ENCODE measurements around the gene AGPAT2. TPM values are rescaled to one million over a fixed set of nuclear protein-coding genes. Genes with fewer than 3 reads are reported as not detected.

Gene AGPAT2
- total RNA-seq, 1 experiment from 2014 or later: 30.4 TPM

DNA sequence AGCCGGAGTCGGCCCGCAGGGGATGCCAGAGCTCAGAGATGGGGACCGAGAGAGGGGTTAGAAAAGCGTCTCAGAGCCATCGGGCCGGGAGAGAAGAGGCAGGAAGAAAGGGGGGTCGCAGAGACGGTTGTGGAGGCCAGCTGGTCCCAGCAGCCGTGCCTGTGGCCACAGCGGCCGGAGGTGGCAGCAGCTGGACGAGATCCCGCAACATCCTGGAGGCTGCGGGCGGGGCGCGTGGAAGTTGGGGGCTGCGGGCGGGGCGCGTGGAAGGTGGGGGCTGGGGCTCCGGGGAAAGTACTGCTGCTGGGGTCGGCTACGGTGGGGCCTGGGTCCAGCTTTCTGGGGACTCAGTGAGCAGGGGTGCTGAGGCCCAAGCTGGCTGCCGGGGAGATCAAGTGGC, 59.0 kb downstream of the AGPAT2 start:
- no peak for DNase-seq (ENCODE audit: unreplicated experiment)
- Mint-ChIP-seq H3K27me3 (ENCODE audit: insufficient read depth, unreplicated experiment) (no peaks in the 10 kb centered on the region), H3K27ac (ENCODE audit: low read depth, unreplicated experiment) (no peak overlapping the region), H3K9me3 (ENCODE audit: unreplicated experiment) (no peaks in the 10 kb centered on the region), H3K4me3 (ENCODE audit: unreplicated experiment) (no peak overlapping the region), H3K4me1 (ENCODE audit: insufficient read depth, unreplicated experiment) (peaks cover 9% of the 10 kb centered on the region), H3K36me3 (ENCODE audit: insufficient read depth, unreplicated experiment) (peaks cover 6% of the 10 kb centered on the region)
- ChIA-PET POLR2A (interaction anchor here (0.6 kb wide), 1 partner anchor 216 kb away, joined by 3 read pairs; no protein-coding TSS in a partner anchor), CTCF (interaction anchor here (1.0 to 8.5 kb wide), 2 partner anchors 43 to 141 kb away, joined by 4 to 280 read pairs; no protein-coding TSS in a partner anchor)
- BruUV-seq (replicated peaks): no TSS peak
- TF ChIP-seq, protein P1, sequence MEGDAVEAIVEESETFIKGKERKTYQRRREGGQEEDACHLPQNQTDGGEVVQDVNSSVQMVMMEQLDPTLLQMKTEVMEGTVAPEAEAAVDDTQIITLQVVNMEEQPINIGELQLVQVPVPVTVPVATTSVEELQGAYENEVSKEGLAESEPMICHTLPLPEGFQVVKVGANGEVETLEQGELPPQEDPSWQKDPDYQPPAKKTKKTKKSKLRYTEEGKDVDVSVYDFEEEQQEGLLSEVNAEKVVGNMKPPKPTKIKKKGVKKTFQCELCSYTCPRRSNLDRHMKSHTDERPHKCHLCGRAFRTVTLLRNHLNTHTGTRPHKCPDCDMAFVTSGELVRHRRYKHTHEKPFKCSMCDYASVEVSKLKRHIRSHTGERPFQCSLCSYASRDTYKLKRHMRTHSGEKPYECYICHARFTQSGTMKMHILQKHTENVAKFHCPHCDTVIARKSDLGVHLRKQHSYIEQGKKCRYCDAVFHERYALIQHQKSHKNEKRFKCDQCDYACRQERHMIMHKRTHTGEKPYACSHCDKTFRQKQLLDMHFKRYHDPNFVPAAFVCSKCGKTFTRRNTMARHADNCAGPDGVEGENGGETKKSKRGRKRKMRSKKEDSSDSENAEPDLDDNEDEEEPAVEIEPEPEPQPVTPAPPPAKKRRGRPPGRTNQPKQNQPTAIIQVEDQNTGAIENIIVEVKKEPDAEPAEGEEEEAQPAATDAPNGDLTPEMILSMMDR (IDR thresholded peaks at IDR 0.05; ENCODE audit: unreplicated experiment): no peak
- intact Hi-C loops (cut with micrococcal nuclease): no loop called here

DNA sequence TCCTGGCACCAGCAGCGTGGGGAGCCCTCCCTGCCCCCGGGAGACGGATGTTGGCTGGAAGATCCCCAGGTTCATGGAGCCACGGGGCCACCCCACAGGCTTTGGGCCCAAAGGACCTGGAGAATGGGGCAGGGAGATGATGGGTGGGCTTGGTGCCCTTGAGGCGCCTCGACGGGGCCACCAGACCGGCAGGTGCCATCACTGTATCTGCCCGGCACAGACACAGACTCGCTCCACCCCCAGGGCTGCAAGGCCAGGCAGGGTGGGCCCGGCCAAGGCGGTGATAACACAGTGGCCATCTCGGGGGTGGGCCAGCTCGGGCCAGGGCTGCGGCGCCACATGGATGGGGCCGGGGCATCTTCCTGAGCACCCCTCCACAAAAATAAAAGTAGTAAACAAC, 59.6 kb downstream of the AGPAT2 start:
- Mint-ChIP-seq H3K27me3 (ENCODE audit: insufficient read depth, unreplicated experiment) (no peaks in the 10 kb centered on the region), H3K4me3 (ENCODE audit: unreplicated experiment) (no peak overlapping the region), H3K4me1 (ENCODE audit: insufficient read depth, unreplicated experiment) (peaks cover 12% of the 10 kb centered on the region), H3K27ac (ENCODE audit: low read depth, unreplicated experiment) (no peak overlapping the region), H3K9me3 (ENCODE audit: unreplicated experiment) (no peaks in the 10 kb centered on the region), H3K36me3 (ENCODE audit: insufficient read depth, unreplicated experiment) (peaks cover 6% of the 10 kb centered on the region)
- no TSS peak for BruUV-seq (replicated peaks)
- intact Hi-C loops (cut with micrococcal nuclease): no loop called here
- ChIA-PET POLR2A (interaction anchor here (0.6 to 1.7 kb wide), 2 partner anchors 66 to 83 kb away, joined by 4 read pairs; no protein-coding TSS in a partner anchor), CTCF (interaction anchor here (8.5 kb wide), 1 partner anchor 140 kb away, joined by 280 read pairs; no protein-coding TSS in a partner anchor)
- TF ChIP-seq, protein P1 (IDR thresholded peaks at IDR 0.05; ENCODE audit: unreplicated experiment): no peak
- no peak for DNase-seq (ENCODE audit: unreplicated experiment)

DNA sequence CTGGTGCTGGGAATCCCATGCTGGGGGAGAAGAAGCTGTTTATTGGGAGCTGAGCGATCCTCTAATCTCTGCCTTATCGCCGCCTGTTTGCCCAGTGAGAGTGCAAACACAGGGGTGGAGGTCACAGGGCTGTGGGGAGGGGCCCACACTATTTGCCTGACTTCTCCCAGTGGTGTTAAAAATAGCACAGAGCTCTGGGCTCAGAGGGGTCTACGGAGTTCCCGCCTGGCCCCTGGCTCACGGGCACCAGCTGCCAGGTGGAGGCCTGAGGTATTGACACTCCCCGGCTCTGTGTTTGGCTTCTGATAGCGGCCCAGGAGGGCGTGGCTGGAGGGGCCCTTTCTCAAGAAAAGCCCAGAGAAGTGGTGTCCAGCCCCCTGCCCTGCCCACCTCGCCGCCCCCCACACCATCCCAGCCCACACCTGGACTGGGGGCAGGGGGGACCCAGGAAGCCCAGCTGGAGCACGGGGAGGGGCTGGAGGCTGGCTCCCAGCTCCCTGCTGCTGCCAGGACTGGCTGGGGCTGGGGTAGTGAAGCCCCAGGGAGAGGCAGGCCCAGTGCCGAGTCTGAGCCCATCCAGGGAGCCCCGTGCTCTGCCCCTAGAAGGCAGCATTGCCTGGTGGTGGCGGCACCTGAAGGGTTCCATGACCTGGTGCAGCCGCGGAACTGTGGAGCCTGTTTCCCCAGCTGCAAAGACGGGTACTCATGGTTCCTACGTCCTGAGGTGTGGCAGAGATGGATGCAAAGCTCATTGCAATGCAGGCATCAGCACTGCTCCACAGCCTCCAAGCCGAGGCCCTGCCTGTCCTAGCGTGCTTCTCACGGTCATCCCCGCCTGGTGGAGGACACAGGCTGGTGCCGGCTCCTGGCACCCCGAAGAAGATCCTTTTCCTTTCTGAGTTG, 60.3 kb downstream of the AGPAT2 start:
- H3K27ac Mint-ChIP-seq (ENCODE audit: low read depth, unreplicated experiment): no peak overlapping the region
- no peaks in the 10 kb centered on the region for H3K27me3 Mint-ChIP-seq (ENCODE audit: insufficient read depth, unreplicated experiment)
- TF ChIP-seq, protein P1 (IDR thresholded peaks at IDR 0.05; ENCODE audit: unreplicated experiment): no peak
- no TSS peak for BruUV-seq (replicated peaks)
- H3K9me3 Mint-ChIP-seq (ENCODE audit: unreplicated experiment): no peaks in the 10 kb centered on the region
- CTCF ChIA-PET: interaction anchor here (1.1 to 8.5 kb wide), 6 partner anchors 70 to 139 kb away, joined by 3 to 280 read pairs (median 6); no protein-coding TSS in a partner anchor
- H3K4me3 Mint-ChIP-seq (ENCODE audit: unreplicated experiment): no peak overlapping the region
- H3K4me1 Mint-ChIP-seq (ENCODE audit: insufficient read depth, unreplicated experiment): peaks cover 12% of the 10 kb centered on the region
- DNase-seq (ENCODE audit: unreplicated experiment): no peak
- intact Hi-C loops (cut with micrococcal nuclease): no loop called here
- POLR2A ChIA-PET: interaction anchor here (0.6 to 5.6 kb wide), 4 partner anchors 67 to 140 kb away, joined by 4 to 84 read pairs (median 8); no protein-coding TSS in a partner anchor
- peaks cover 6% of the 10 kb centered on the region for H3K36me3 Mint-ChIP-seq (ENCODE audit: insufficient read depth, unreplicated experiment)

DNA sequence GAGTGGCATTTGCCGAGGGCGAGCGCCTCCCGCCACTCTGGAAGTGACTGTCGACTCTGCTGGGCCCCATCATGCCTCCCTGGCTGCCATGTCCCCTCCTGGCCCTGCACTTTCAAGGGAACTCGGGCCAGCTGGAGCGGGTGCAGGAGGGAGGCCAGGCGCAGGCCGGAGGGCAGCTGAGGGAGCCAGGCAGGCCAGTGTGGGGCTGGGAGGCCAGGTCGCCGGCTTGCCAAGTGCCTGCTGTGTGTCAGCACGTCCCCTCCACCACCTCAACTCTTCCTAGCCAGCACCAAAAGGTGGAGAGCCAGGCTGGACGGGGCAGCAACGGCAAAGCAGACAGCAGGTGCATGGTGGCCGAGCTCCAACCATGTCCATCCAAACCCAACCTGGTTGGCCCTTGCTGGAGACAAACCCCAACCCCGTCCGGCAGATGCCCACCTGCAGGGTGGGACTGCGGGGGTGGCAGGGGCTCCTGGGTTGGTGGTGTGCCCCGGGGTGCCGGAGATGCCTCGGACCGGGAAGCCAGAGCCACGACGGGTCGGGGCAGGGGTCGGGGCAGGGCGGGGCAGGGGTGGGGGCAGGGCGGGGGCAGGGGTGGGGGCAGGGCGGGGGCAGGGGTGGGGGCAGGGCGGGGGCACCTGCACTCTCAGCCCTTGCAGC, 61.1 kb downstream of the AGPAT2 start:
- no peaks in the 10 kb centered on the region for H3K9me3 Mint-ChIP-seq (ENCODE audit: unreplicated experiment)
- intact Hi-C loops (cut with micrococcal nuclease): no loop called here
- no TSS peak for BruUV-seq (replicated peaks)
- no peak overlapping the region for H3K4me3 Mint-ChIP-seq (ENCODE audit: unreplicated experiment)
- CTCF ChIA-PET: interaction anchor here (0.9 to 8.5 kb wide), 14 partner anchors 8 to 212 kb away, joined by 3 to 280 read pairs (median 6); partner anchors contain the start of gene INPP5E
- H3K27ac Mint-ChIP-seq (ENCODE audit: low read depth, unreplicated experiment): peak overlapping the region; percentile 17
- peaks cover 12% of the 10 kb centered on the region for H3K4me1 Mint-ChIP-seq (ENCODE audit: insufficient read depth, unreplicated experiment)
- H3K27me3 Mint-ChIP-seq (ENCODE audit: insufficient read depth, unreplicated experiment): no peaks in the 10 kb centered on the region
- TF ChIP-seq, protein P1 (IDR thresholded peaks at IDR 0.05; ENCODE audit: unreplicated experiment): no peak
- peaks cover 6% of the 10 kb centered on the region for H3K36me3 Mint-ChIP-seq (ENCODE audit: insufficient read depth, unreplicated experiment)
- DNase-seq (ENCODE audit: unreplicated experiment): no peak
- POLR2A ChIA-PET: interaction anchor here (1.0 to 5.6 kb wide), 9 partner anchors 12 to 139 kb away, joined by 3 to 84 read pairs (median 11); partner anchors contain the start of gene NOTCH1

Data from MCF 10A (cell line).